Loucy (cell line): Measurements from ENCODE around the gene PLAC1.

ENCODE experiments used
- CTCF ChIP-seq: fragments of 200-600 bp; sonication (generic); conservative IDR thresholded peaks from 2 replicates; pipeline ENCODE4 v1.5.1; 2014; ENCODE audit warnings: mild to moderate bottlenecking, antibody characterized with exemption, low read length
- EZH2phosphoT487 ChIP-seq: fragments of 200-600 bp; IDR thresholded peaks from 2 replicates; pipeline ENCODE4 v1.6.1; 2018; ENCODE audit warnings: antibody characterized with exemption, mild to moderate bottlenecking, moderate library complexity, borderline replicate concordance

GRCh38 chrX:134682081-134682480, 23.8 kb upstream of the PLAC1 start:
- no peak for TF ChIP-seq CTCF
- no peak for TF ChIP-seq EZH2phosphoT487
